HepG2 (cell line): ENCODE results near the gene PEPD. TPM values are rescaled to one million over a fixed set of nuclear protein-coding genes. Genes with fewer than 3 reads are reported as not detected.

Source experiments
- ATAC-seq: fragments of 200-7000 bp; cut with Tn5 transposase; 3 replicates; pipeline ENCODE4 v1.9.1; 2020; ENCODE audit warnings: mild to moderate bottlenecking, moderate library complexity
- BruUV-seq: library from RNA; stranded (reverse); fragments of 400-500 nt; replicated peaks from 2 replicates; lab custom pipeline; 2021; lab: Mats Ljungman, UMichigan
- CTCF ChIA-PET: fragments of 300-600 bp; formaldehyde crosslinking; extraction: SDS; loops from one replicate; lab custom pipeline; 2021; ENCODE audit warnings: low total read pairs, inconsistent platforms, low intra/inter-chr PET ratio; lab: Yijun Ruan, JAX
- POLR2A ChIA-PET: fragments of 350-600 bp; sonication (Branson Sonifier 250); formaldehyde crosslinking; loops from one replicate; lab custom pipeline; 2020; ENCODE audit warnings: antibody characterized with exemption, inconsistent platforms; lab: Yijun Ruan, JAX
- DNase-seq: peaks from one replicate; pipeline ENCODE4 v3.0.0-alpha.2; 2015; ENCODE audit warnings: low spot score
- FAIRE-seq: peaks from 3 replicates; lab custom pipeline; 2011; peaks lifted over from hg19 to GRCh38; lab: Jason Lieb, UNC
- H2AFZ ChIP-seq: one replicate; pipeline ENCODE4 v1.6.1; 2011; ENCODE audit warnings: low read length, inconsistent platforms
- H3K27ac ChIP-seq: fragments of 300-600 bp; 3 replicates; pipeline ENCODE4 v1.8.0; 2011; ENCODE audit warnings: mixed run types, mild to moderate bottlenecking, mixed read lengths, low read length, inconsistent platforms; ENCODE audit not compliant: insufficient read depth; ENCODE audit errors: extremely low read length
- H3K27me3 ChIP-seq, 2 experiments: fragments of 200-600 bp in 1 of 2; 2 replicates in 1 of 2; 3 replicates in 1 of 2; pipeline versions ENCODE4 v1.6.0 to v1.8.0; 2011; ENCODE audit warnings: low read length in 2 of 2, mild to moderate bottlenecking in 2 of 2, moderate library complexity in 2 of 2, inconsistent platforms in 1 of 2; ENCODE audit not compliant: insufficient read depth in 2 of 2, control insufficient read depth in 1 of 2
- H3K36me3 ChIP-seq, 2 experiments: fragments of 200-600 bp in 1 of 2; replicated peaks in 1 of 2; 2 replicates in 1 of 2; 3 replicates in 1 of 2; pipeline versions ENCODE4 v1.5.1 to v1.8.0; 2011; ENCODE audit warnings: low read length in 2 of 2, inconsistent platforms in 1 of 2; ENCODE audit not compliant: insufficient read depth in 2 of 2, control insufficient read depth in 1 of 2
- H3K4me1 ChIP-seq: 2 replicates; pipeline ENCODE4 v1.5.1; 2012; ENCODE audit warnings: low read length, inconsistent platforms; ENCODE audit not compliant: insufficient read depth
- H3K4me2 ChIP-seq: 2 replicates; pipeline ENCODE4 v1.6.0; 2011; ENCODE audit warnings: low read depth, low read length, inconsistent platforms
- H3K4me3 ChIP-seq, 3 experiments: fragments of 200-600 bp in 1 of 3; sonication (generic), shearing (Covaris generic) in 1 of 3; replicated peaks in 1 of 3; 2 replicates each; pipeline ENCODE4 v1.5.1; 2011 to 2016; ENCODE audit warnings: low read length in 3 of 3, inconsistent platforms in 2 of 3, low read depth in 2 of 3, mild to moderate bottlenecking in 2 of 3, control low read depth in 1 of 3, mixed read lengths in 1 of 3; ENCODE audit not compliant: insufficient read depth in 1 of 3
- H3K79me2 ChIP-seq: one replicate; pipeline ENCODE4 v1.6.1; 2011; ENCODE audit warnings: low read length, inconsistent platforms; ENCODE audit not compliant: insufficient read depth
- H3K9ac ChIP-seq: 2 replicates; pipeline ENCODE4 v1.6.0; 2011; ENCODE audit warnings: mild to moderate bottlenecking, low read depth, low read length, inconsistent platforms; ENCODE audit not compliant: insufficient read depth
- H3K9me3 ChIP-seq: 2 replicates; pipeline ENCODE4 v1.5.1; 2012; ENCODE audit warnings: mild to moderate bottlenecking, low read length
- H4K20me1 ChIP-seq: 2 replicates; pipeline ENCODE4 v1.6.0; 2011; ENCODE audit warnings: inconsistent platforms, mild to moderate bottlenecking, low read length, moderate library complexity; ENCODE audit not compliant: insufficient read depth
- MYC ChIP-seq: sonication (generic); formaldehyde crosslinking; IDR thresholded peaks from 2 replicates; pipeline ENCODE4 v1.9.0; 2021; ENCODE audit warnings: missing genetic modification reagents, borderline replicate concordance
- NFIB ChIP-seq: sonication (generic); formaldehyde crosslinking; IDR thresholded peaks from 2 replicates; pipeline ENCODE4 v1.9.0; 2021; ENCODE audit warnings: missing genetic modification reagents, mild to moderate bottlenecking, borderline replicate concordance
- RFXAP ChIP-seq: sonication (generic); formaldehyde crosslinking; IDR thresholded peaks from 2 replicates; pipeline ENCODE4 v1.4.0; 2020; ENCODE audit warnings: missing genetic modification reagents, borderline replicate concordance
- TBX2 ChIP-seq: sonication (generic); formaldehyde crosslinking; IDR thresholded peaks from 2 replicates; pipeline ENCODE4 v1.5.0; 2020; ENCODE audit warnings: missing genetic modification reagents, mild to moderate bottlenecking, borderline replicate concordance
- TGIF2 ChIP-seq: IDR thresholded peaks from 2 replicates; pipeline ENCODE4 v1.6.1; 2016; ENCODE audit warnings: control low read depth, missing compliant biosample characterization
- U2AF2 ChIP-seq: fragments of 200-400 bp; formaldehyde crosslinking; IDR thresholded peaks from 2 replicates; pipeline ENCODE4 v1.6.1; 2017; ENCODE audit warnings: low read depth, mild to moderate bottlenecking, low read length
- ZNF121 ChIP-seq: sonication (generic); formaldehyde crosslinking; IDR thresholded peaks from 2 replicates; pipeline ENCODE4 v1.5.0; 2020; ENCODE audit warnings: mild to moderate bottlenecking, missing genetic modification reagents
- ZNF441 ChIP-seq: sonication (generic); formaldehyde crosslinking; IDR thresholded peaks from 2 replicates; pipeline ENCODE4 v1.7.0; 2021; ENCODE audit warnings: missing genetic modification reagents, borderline replicate concordance
- ZNF674 ChIP-seq: sonication (generic); formaldehyde crosslinking; IDR thresholded peaks from 2 replicates; pipeline ENCODE4 v1.5.0; 2020; ENCODE audit warnings: low read depth, mild to moderate bottlenecking, missing genetic modification reagents
- WGBS: methylation state at CpG from one replicate; pipeline ENCODE4 v1.1.6; 2017; ENCODE audit warnings: low lambda C conversion rate; 5-methylcytosine and 5-hydroxymethylcytosine counted together
- in situ Hi-C: cut with HindIII; loops from 2 replicates; pipeline ENCODE4 v1.10.0; 2017; ENCODE audit warnings: low pct_unique_long_range_greater_than_20kb; ENCODE audit not compliant: extremely low pct_ligation_motif_present
- intact Hi-C: fragments of 100-400 bp; cut with micrococcal nuclease; formaldehyde crosslinking; loops from one replicate; pipeline ENCODE4 v1.10.0; 2022; ENCODE audit not compliant: unreplicated experiment
- polyA plus RNA-seq, 8 experiments: library from polyadenylated mRNA; depleted of rRNA in 3 of 8; stranded (reverse) in 7 of 8; unstranded in 1 of 8; fragments of >200 nt; fragmentation: Illumina TruSeq in 4 of 8; extraction: Trizol in 4 of 8; gene quantifications; 2 replicates each; pipeline versions ENCODE4 v1.2.1 to v1.2.3, GENCODE V29; 2011 to 2016; ENCODE audit warnings: low read depth in 4 of 8, missing spikeins in 1 of 8, mixed read lengths in 1 of 8; ENCODE audit not compliant: insufficient read depth in 1 of 8
- total RNA-seq, 5 experiments: library from RNA; depleted of rRNA; stranded (reverse); fragments of >200 nt; fragmentation: Illumina TruSeq; extraction: Trizol; gene quantifications; 2 replicates each; pipeline ENCODE4 v1.2.3, GENCODE V29; 2016; ENCODE audit warnings: low read depth in 1 of 5

The PEPD gene
- total and polyA plus RNA-seq, 2 of the 13 experiments (the other 11 are each of a cell fraction or from before 2014, with no cell fraction given), result 60.7 to 75.1 TPM

- no peak for TF ChIP-seq ZNF674
- no peak for TF ChIP-seq MYC (CRISPR knock-in tag)
- TF ChIP-seq RFXAP (CRISPR knock-in tag), result no peak
- no peak for TF ChIP-seq TBX2 (CRISPR knock-in tag)
- no peak for TF ChIP-seq ZNF121 (CRISPR knock-in tag)
- no peak for TF ChIP-seq TGIF2 (CRISPR knock-in tag)
- TF ChIP-seq U2AF2, result no peak
Measured at GRCh38 chr19:33434886-33435705, 86.5 kb downstream of the PEPD start (continued).

GRCh38 chr19:33434069-33434885 lies 87.3 kb downstream of the PEPD start:
- FAIRE-seq (no peak), ATAC-seq (no peak), DNase-seq (no peak)
- H4K20me1 ChIP-seq, result no peaks in the 10 kb centered on the region
- H2AFZ ChIP-seq, result no peak overlapping the region
- no peak overlapping the region for H3K9ac ChIP-seq
- H3K4me1 ChIP-seq, result no peaks in the 10 kb centered on the region
- H3K27ac ChIP-seq, result no peak overlapping the region
- intact Hi-C loops, result no loop called here
- CTCF ChIA-PET, result no interaction called here
- in situ Hi-C loops, result no loop called here
- no peak overlapping the region for H3K4me2 ChIP-seq
- H3K27me3 ChIP-seq, result no peaks in the 10 kb centered on the region
- no TSS peak for BruUV-seq
- H3K4me3 ChIP-seq, result no peak overlapping the region
- TF ChIP-seq ZNF441 (CRISPR knock-in tag) (no peak), NFIB (no peak)
- 94% methylated on average over 22 of the region's 22 CpGs for WGBS
- no peaks in the 10 kb centered on the region for H3K79me2 ChIP-seq
- H3K36me3 ChIP-seq, result 0 out of 5 replicates have a peak, but pooled peaks cover 0 to 3% of the 10 kb centered on the region in 2 experiments
- POLR2A ChIA-PET, result no interaction called here
- no peaks in the 10 kb centered on the region for H3K9me3 ChIP-seq
